ENCODE data around the gene LACRT. TPM values are rescaled to one million over a fixed set of nuclear protein-coding genes. Genes with fewer than 3 reads are reported as not detected.

The LACRT gene
- total and polyA plus RNA-seq, 7 donors, result not detected

DNA sequence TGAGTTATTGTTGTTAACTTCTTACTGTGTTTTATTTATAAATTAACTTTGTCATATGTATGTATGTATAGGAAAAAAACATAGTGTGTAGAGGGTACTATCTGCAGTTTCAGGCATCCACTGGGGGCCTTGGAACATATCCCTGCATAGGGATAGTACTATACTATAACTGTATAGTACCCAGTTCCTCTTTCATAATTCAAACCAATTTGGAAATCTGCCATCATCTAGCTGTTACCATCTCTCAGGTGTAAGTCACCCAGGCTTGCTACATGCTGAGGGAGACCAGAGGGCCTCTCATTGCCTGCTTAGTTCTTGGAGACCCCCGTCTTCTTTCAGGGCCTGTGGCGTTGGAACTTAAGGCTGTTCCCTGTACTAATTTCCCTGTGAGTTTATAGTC is 26.4 kb upstream of the LACRT start:
- TF ChIP-seq, protein P1, sequence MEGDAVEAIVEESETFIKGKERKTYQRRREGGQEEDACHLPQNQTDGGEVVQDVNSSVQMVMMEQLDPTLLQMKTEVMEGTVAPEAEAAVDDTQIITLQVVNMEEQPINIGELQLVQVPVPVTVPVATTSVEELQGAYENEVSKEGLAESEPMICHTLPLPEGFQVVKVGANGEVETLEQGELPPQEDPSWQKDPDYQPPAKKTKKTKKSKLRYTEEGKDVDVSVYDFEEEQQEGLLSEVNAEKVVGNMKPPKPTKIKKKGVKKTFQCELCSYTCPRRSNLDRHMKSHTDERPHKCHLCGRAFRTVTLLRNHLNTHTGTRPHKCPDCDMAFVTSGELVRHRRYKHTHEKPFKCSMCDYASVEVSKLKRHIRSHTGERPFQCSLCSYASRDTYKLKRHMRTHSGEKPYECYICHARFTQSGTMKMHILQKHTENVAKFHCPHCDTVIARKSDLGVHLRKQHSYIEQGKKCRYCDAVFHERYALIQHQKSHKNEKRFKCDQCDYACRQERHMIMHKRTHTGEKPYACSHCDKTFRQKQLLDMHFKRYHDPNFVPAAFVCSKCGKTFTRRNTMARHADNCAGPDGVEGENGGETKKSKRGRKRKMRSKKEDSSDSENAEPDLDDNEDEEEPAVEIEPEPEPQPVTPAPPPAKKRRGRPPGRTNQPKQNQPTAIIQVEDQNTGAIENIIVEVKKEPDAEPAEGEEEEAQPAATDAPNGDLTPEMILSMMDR (IDR thresholded peaks at IDR 0.05), result no peak
- no peak for TF ChIP-seq POLR2AphosphoS5 (IDR thresholded peaks at IDR 0.05)
- TF ChIP-seq POLR2A (IDR thresholded peaks at IDR 0.05), result no peak
- no peak for TF ChIP-seq EP300 (IDR thresholded peaks at IDR 0.05)
- Histone ChIP-seq H3K4me3 (no peak overlapping the region), H3K27me3 (no peaks in the 10 kb centered on the region), H3K36me3 (no peaks in the 10 kb centered on the region), H3K4me1 (no peaks in the 10 kb centered on the region), H3K9me3 (no peaks in the 10 kb centered on the region), H3K27ac (no peak overlapping the region)
- no peak for DNase-seq
- WGBS, 2 donors, result 44 to 73% methylated on average over 2 of the region's 2 CpGs
- intact Hi-C loops (cut with DNase I), result no loop called here

- Histone ChIP-seq H3K9me3 (no peaks in the 10 kb centered on the region), H3K4me3 (no peak overlapping the region), H3K36me3 (no peaks in the 10 kb centered on the region), H3K27ac (no peak overlapping the region), H3K4me1 (no peaks in the 10 kb centered on the region), H3K27me3 (no peaks in the 10 kb centered on the region)
- DNase-seq, result no peak
- intact Hi-C loops (cut with DNase I), result no loop called here
- TF ChIP-seq EP300 (IDR thresholded peaks at IDR 0.05), result no peak
- no peak for TF ChIP-seq POLR2A (IDR thresholded peaks at IDR 0.05)
- no peak for TF ChIP-seq POLR2AphosphoS5 (IDR thresholded peaks at IDR 0.05)
- TF ChIP-seq, protein P1 (IDR thresholded peaks at IDR 0.05), result no peak
- 87 to 91% methylated on average over 10 of the region's 10 CpGs for WGBS, 2 donors
Observed at GRCh38 chr12:54660320-54660962, 25.7 kb upstream of the LACRT start.

- no peaks in the 10 kb centered on the region for H3K36me3 ChIP-seq
- intact Hi-C loops (cut with DNase I), result no loop called here
- H3K9me3 ChIP-seq, result no peaks in the 10 kb centered on the region
- WGBS, 2 donors, result 48 to 59% methylated on average over 19 of the region's 19 CpGs
- no peak for TF ChIP-seq POLR2AphosphoS5 (IDR thresholded peaks at IDR 0.05)
- no peak for TF ChIP-seq POLR2A (IDR thresholded peaks at IDR 0.05)
- no peaks in the 10 kb centered on the region for H3K27me3 ChIP-seq
- no peaks in the 10 kb centered on the region for H3K4me1 ChIP-seq
- no peak overlapping the region for H3K4me3 ChIP-seq
- no peak for DNase-seq
- no peak overlapping the region for H3K27ac ChIP-seq
Observed at GRCh38 chr12:54658306-54659264, 23.9 kb upstream of the LACRT start.

GRCh38 chr12:54657105-54657607 is 22.5 kb upstream of the LACRT start:
- H3K36me3 ChIP-seq, result no peaks in the 10 kb centered on the region
- no peak overlapping the region for H3K27ac ChIP-seq
- intact Hi-C loops (cut with DNase I), result no loop called here
- H3K9me3 ChIP-seq, result no peaks in the 10 kb centered on the region
- no peaks in the 10 kb centered on the region for H3K4me1 ChIP-seq
- H3K4me3 ChIP-seq, result no peak overlapping the region
- H3K27me3 ChIP-seq, result no peaks in the 10 kb centered on the region
- DNase-seq, result no peak
- TF ChIP-seq EP300 (IDR thresholded peaks at IDR 0.05) (no peak), POLR2AphosphoS5 (IDR thresholded peaks at IDR 0.05) (no peak), POLR2A (IDR thresholded peaks at IDR 0.05) (no peak)
- TF ChIP-seq, protein P1 (IDR thresholded peaks at IDR 0.05), result no peak
- 79 to 87% methylated on average over 6 of the region's 6 CpGs for WGBS, 2 donors

GRCh38 chr12:54654926-54655325 is 20.2 kb upstream of the LACRT start:
- Histone ChIP-seq H3K4me3 (no peak overlapping the region), H3K9me3 (no peaks in the 10 kb centered on the region), H3K27me3 (no peaks in the 10 kb centered on the region), H3K36me3 (no peaks in the 10 kb centered on the region), H3K4me1 (peaks cover 0 to 11% (median 5%) of the 10 kb centered on the region in 4 donors), H3K27ac (no peak overlapping the region)
- no peak for DNase-seq
- TF ChIP-seq EP300 (IDR thresholded peaks at IDR 0.05) (no peak), POLR2AphosphoS5 (IDR thresholded peaks at IDR 0.05) (no peak), POLR2A (IDR thresholded peaks at IDR 0.05) (no peak)
- TF ChIP-seq, protein P1 (IDR thresholded peaks at IDR 0.05), result no peak
- 22 to 27% methylated on average over 2 of the region's 2 CpGs for WGBS, 2 donors
- intact Hi-C loops (cut with DNase I), result no loop called here

Data from sigmoid colon (tissue), 7 donors.